Esophagus mucosa (tissue), 1 donor: ENCODE measurements around the gene AMER3. TPM values are rescaled to one million over a fixed set of nuclear protein-coding genes. Genes with fewer than 3 reads are reported as not detected.
A peak's percentile ranks its signal among the peaks of the same experiment; 100 is the strongest.

ENCODE experiments used
- ATAC-seq: fragments of 200-7000 bp; cut with Tn5 transposase; one replicate; pipeline ENCODE4 v1.9.1; 2020
- total RNA-seq: library from RNA; stranded (reverse); gene quantifications from one replicate; pipeline ENCODE4 v1.2.4, GENCODE V29; 2023
- donor health status: DM: yes; HTN: yes; CAD: no.

Gene AMER3
- total RNA-seq, 1 donor from 2014 or later = not detected

DNA sequence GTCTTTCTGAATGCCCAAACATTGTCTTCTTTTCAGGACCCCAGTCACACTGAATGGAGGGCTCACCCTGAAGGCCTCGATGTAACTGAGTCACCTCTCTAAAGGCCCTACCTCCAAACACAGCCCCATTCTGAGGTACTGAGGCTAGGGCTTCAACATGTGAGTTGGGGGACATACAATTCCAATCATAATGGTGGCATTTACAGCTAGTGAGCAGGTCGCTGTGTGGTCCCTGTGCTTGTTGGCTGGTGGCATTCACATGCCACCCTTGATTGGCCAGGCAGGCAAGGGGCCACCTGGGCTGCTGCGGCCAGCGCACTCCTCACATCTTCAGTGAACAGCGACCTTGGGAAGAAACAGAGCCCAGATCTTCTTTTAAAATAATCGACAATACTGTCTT is 30.7 kb downstream of the AMER3 start:
- no peak for ATAC-seq

DNA sequence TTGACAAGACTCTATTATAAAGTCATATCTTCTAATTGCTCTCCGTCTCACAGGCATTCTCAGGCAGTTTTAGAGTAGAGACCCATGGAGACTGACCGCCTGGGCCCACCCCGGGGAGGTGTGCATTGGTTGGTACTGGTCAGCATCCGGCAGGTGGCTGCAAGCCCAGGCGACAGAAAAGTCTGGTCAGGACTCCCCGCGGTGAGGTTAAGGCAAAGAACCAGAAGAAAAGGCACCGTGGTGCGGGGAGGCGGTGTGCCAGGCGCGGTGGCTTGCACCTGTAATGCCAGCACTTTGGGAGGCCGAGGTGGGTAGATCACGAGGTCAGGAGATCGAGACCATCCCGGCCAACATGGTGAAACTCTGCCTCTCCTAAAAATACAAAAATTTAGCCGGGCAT is 32.5 kb downstream of the AMER3 start:
- no peak for ATAC-seq

DNA sequence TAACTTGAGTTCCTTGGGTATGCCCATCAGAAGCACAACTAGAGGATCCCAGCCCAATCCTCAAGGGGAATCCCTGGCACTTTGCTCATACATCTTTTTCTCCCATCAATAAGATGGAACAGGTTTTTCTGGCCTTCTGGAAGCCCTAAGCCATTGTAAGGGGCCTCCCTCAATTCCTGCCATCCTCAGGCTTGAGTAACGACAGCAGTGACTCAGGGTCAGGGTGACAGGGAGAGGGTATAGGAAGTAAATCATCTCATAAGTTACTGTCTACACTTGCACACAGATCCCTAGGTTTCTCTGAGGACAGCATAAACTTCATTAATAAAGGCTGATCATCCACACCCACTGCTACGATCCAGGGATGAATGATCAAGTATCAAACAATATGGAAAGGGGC is 35.0 kb downstream of the AMER3 start:
- peak; percentile 26 for ATAC-seq

DNA sequence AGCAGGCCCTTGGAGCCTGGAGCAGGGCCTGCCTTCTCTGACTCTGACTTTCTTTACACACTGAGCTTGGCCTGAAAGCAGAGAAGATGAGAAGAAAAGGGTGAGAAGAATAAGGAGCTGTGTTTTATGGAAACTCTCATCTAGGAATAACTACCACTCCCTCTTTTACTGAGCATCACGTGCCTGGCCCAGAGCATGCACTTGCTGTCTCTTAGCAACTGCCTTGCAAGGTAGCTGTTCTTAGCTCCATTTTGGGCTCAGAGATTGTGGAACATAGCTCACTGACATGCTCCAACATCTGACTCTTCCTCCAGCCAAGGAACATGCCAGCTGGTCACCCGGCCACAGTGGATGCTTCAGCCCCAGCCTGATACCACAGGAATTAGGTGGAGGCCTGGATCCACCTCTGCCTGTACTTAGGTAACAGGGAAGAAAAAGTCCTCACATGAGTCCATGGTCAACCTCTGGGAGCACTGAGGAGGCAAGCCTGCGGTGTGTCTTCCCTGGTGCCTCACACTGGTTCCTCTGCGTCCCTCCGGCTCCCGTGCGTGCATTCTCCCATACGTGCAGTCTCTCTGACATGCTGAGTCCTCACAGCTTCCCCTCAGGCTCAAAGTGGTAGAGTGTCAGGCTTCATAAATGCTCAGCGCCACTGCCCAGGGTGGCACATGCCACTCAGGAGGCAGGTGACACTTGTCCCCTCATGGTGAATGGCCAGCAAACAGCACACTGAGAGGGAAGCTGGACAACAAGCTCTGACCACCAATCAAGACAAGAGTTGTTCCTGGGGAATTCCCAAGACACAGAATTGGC is 35.7 kb downstream of the AMER3 start:
- no peak for ATAC-seq

DNA sequence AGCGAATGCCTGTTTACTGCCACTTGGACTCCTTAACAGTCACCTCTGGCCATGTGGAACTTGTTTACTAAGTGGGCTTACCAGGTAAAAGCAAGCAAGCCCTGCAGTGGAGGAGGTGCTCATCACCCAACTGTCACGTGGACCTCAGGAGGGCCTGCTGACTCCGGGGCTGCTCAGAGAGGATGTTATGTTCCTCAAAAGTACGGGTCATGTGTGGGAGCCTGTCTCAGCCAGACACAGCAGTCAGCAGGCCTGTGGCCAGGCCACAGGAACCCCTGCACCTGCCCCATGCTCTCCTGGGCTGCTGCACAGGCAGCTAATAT is 36.2 kb downstream of the AMER3 start:
- no peak for ATAC-seq

DNA sequence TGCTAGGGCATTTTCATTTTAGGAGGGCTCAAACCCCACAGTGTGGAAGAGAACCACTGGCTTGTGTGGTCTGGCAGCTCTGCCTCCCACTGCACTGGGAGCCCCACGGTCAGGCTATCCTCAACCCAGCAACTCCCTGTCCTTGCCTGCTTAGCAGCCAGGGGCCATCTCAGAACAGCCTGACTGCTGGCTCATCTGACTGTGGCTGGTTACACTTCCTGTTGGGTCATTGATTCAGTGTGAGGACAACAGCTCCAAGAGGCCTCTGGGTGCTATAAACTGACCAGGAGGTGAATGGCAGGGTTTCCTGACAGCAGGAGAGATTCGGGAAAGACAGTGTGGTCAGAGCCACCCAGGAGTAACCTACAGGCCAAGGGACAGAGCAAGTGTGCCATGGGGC is 40.1 kb downstream of the AMER3 start:
- ATAC-seq = no peak

DNA sequence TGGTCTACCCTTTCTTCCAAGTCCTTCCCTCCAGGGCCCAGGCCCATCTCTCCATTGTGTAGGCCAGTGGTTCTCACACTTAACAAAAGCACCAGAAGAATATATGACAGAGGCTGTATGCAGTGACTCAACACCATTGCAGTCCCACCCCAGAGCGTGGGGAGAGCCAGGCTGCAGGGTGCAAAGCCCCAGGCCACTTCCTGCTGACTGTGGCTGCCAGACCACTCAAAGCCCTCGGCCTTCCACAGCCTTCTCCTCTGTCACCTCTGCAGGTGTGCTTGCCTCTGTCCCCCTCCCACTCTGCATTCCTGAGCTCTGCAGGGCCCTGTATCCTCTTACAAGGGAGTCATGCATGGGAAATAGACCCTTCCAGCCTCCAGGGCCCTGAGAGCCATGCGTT is 41.0 kb downstream of the AMER3 start:
- ATAC-seq = no peak

DNA sequence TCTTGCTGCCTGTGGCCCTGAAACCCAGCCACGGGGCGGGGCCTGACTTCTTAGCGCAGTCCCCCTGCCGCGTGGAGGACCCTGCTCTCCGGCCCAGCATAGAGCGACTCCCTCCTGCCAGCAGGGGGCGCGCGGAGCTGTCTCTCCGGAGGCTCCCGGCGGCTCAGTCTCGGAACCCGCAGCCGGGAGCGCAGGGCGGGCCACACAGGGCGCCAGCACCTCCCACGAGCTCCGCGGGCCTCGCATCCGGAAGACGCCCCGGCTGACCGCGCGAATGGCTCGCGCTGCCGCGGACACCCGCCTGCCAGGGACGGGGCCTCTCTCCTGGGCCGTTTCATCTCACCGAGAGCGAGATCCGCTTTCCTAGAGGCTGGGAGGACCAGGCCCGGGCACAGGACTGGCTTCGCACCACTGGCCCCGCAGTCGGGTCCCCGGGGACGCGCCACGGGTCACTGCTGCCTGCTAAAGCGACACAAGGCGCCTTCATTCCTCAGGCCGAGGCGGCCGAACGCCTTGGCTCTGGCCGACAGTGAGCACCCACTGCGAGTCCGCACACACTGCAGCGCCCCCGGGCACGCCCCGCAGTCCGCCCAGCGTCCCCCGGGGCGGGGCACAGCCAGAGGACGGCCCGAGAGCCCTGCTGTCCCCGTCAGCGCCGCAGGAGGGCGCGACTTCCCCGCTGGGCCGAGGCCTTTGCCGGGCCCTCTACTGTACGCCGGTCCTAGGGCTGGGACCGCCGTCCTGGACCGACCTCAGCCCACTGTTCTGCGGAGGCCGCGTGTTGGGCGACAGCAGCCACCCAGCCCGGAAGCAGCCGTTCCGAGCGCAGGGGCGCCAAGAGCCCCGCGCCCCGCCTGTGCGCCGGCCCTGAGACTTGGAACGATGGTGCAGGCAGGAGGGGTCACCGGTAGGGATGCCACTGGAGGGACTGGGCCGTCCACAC is 42.4 kb downstream of the AMER3 start:
- peak; percentile 98 for ATAC-seq

DNA sequence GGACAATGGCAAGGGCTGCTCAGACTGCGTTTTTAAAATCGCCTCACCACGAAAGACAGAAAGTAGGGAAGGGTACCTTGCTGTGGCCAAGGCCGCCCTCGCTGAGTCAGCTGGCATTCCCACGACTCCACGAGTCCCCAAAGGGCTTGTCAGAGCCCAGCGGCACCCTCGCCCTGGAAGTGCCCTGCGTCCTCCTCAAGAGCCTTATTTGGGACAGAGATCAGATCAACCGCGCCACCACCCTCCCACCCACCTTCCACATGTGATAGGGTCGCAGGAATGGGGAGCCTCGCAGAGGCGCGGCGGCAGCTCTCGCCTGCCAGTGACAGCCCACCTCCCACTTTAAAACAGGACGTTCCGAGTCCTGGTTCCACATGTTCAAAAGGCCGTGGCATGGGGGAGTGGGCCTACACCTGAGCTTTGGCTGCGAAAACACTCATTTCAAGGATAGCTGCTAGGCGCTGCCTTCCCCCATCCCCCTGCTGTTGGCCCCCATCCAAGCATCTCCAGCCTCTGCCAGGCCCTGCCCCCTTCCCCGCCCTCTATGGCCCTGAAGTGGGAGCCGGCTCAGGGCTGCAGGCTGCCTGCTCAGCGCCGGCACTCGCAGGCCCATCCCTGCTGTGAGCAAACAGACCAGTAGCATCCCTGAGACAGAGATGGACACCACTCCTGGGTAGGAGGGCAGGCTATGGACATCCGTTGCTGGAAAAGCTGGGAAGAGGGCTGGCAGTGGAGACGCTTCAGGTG is 43.3 kb downstream of the AMER3 start:
- ATAC-seq = peak; percentile 1

DNA sequence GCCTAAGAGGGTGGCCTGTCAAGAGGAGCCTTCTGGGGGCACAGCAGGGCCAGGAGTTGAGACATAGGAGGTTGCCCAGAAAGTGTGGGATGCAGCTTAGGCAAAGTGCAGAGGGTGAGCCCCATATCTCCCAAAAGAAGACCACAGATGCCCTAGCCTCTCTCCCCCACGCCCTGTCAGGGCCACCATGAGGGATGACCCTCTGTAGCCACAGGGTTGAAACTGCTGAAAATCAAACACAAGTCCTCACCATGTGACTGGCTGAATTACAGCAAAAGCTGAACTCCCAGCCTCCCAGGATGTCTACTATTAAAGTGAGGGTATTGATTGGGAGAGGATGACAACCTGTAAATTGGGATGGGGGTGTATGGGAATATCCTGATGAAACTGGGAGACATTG is 44.0 kb downstream of the AMER3 start:
- no peak for ATAC-seq

DNA sequence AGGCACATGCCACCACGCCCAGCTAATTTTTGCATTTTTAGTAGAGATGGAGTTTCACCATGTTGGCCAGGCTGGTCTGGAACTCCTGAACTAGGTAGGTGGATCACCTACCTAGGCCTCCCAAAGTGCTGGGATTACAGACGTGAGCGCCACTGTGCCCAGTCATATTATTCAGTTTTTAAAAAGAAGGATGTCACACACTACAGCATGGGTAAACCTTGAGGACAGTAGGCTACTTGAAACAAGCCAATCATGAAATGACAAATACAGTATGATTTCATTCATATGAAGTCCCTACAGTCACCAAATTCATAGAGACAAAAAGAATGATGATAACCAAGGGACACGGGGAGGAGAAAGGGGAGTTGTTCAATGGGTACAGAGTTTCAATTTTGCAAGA is 50.3 kb downstream of the AMER3 start:
- no peak for ATAC-seq

DNA sequence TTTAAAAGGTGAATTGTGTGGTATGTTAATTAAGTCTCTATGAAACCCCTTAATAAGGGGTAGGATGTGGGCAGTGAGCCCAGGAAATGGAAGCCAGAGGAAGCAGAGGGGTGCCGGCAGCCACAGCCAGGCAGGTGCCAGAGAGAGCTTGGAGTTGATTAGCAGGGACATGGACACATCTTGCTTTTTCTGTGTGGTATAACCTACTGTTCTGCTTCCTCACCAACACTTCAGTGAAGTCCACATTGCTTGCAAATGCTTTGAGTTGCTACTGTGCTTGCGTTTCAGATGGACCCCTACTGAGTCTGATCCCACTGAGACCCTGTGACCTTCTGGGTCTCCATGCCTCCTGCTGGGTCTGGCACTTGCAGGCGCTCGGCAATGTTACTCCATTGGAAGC is 51.0 kb downstream of the AMER3 start:
- ATAC-seq = no peak

DNA sequence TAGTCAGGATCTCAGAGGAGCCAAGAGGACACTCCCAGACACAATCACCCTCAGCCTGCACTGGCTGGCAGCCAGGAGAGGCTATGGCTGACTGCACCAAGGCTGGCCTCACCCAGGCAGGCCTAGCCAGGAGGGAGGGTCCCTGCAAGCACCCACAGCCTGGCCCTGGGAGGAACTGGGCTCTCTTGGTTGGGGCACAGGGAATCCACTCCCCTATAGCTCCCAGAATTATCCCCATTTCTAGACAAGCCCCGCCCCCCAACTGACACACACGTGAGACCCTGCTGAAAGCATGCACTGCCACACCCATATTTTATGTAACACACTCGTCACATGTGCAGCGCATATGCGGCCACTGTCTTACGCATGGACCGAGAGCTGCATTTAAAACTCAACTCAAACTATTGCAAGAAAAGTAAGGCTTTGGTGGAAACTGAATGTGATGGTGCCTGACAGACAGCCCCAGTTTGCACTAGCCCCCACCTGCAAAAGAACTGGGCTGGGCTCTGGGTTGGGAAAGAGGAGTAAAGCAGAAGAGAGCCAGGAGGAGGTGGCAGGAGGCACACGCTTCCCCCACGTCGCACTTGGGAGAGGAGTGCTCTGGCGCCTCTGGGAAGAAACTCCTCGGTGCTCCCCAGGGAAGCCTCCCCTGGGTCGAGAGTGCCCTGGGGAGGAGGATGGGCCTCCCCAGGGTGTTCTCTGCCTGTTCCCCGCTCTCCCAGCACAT is 52.5 kb downstream of the AMER3 start:
- ATAC-seq = peak; percentile 95

DNA sequence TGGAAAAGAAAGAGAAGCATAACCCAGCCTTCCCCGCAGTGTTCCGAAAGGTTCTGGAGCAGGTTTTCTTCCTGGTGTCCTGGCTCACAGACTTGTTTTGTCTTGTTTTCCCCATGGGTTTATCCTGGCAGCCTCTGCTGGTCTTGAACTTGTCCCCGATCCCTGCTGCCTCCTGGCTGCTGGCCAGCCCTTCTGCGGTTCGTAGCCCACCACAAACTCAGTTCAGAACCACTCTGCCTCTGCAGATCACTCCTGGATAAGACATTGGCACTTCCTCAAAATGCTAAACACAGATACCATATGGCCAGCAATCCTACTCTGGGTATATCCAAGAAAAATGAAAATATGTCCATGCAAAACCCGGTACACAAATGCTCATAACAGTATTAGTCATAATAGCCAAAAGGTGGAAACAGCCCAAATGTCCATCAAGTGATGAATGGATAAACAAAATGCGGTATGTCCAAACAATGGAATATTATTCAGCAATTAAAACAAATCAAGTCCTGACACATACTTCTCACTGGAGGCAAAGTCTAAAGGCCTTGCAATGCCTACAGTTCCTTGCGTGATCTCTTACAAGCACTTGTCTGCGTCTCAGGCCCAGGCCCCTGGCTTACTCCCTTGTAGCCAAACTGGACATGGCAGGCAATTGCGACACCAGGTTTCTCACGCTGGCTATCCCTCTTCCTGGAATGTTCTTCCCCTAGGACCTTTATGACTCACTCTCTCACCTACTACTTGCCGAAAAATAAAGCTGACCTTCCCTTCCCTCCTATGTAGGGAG is 53.3 kb downstream of the AMER3 start:
- ATAC-seq = peak; percentile 75

DNA sequence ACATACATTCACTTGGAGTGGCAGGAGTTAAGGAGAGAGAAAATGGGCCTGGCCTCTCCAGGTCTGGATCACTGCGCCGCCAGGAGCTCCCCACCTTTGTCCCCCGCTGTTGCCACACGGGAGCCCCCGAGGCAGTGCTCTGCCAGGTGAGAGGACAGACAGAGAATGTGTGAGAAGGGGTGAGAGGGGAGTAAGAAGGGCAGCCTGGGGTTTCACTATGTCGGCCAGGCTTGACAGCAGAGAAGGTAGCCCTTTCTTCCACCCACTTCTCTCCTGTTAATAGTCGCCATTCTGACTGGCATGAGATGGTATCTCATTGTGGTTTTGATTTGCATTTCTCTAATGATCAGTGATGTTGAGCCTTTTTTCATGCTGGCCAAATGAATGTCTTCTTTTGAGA is 55.1 kb downstream of the AMER3 start:
- ATAC-seq = no peak

DNA sequence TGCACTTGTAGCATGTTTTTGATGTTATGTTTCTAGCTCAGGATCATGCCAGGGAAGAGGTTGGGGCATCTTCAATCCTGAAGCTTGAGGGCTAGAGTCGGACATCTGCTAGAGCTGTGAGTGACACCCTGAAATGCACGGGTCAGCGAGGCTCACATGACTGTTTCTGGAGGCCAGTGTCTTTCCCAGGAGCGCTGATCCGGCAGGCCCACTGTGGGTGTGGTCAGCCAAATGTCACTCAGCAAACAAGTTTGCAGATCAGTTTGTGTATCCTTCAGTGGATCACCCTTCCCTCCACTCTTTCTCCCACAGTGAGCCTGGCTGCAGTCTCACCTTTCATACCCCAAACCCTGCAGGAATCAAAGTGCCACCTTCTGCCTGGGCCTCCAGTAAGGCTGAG is 58.4 kb downstream of the AMER3 start:
- ATAC-seq = peak; percentile 37

DNA sequence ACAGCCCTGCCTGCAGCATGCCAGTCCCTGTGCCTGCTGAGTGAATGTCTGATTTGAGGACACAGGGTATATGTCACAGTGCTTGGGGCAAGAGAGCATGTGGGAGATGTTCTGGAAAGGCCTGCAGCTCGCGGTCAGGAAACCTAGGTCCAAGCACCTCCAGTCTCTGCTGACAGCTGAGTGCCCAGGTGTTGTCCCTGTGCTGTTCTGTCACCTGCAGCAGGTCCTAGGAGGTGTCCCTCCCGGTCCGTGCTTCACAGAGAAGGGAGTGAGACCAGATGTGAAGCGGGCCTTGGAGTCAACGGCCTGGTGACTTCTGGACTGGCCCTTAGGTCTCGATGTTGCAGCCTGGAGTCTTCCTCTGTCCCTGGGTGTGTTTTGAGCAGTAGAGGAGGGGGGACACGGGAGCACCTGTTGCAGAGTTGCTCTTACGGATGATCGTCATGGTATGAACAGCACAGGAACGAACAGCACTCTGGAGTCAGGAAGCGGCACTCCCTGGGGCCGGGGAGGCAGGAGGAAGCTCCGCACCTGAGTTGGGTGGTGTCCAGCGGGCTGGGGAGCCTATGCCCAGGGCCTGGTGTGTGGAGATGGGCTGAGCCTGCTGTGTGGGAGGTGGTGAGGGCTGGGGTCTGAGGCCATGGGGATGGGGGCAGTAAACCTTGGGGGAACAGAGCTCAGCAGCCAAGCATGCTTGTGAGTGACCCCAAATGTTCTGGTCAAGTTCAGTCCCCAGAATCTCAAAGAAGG is 59.8 kb downstream of the AMER3 start:
- no peak for ATAC-seq
